ENCODE measurements around the gene SAA4.
"Not testable (repeated sequence)": the region's sequence is repeated elsewhere in the genome, so short reads cannot be mapped to it uniquely, and the experiment has no call there.

Gene SAA4

DNA sequence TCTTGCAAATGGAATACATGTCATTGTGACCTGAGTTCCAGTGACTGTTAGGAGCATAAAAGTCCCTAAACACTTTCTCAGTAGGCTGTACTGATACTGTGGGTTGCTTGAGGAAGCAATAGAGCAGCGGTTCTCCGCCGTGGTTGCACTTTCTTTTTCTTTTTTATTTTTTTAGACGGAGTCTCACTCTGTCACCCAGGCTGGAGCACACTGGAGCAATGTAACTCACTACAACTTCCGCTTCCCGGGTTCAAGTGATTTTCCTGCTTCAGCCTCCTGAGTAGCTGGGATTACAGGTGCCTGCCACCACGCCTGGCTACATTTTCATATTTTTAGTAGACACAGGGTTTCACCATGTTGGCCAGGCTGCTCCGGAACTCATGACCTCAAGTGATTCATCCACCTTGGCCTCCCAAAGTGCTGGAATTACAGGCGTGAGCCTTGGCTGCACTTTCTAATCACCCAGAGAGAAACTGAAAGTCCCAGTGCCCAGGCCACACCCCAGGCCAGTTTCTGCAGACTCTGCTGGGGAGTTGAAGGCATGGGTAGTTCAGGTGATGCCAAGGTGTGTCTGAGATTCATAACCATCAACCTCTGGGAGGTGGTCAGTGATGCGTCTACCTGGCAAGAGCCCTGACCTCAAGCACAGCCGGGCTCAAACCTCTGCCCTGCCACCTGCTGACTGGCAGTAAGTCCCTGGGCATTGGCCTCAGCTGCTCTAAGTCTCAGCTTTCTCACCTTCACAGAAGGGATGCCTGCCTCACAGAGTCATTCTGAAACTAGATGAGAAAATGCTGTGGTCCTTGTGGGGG lies 10.0 kb upstream of the SAA4 start:
- DNase-seq (ENCODE audit: low spot score), result not testable (repeated sequence)

DNA sequence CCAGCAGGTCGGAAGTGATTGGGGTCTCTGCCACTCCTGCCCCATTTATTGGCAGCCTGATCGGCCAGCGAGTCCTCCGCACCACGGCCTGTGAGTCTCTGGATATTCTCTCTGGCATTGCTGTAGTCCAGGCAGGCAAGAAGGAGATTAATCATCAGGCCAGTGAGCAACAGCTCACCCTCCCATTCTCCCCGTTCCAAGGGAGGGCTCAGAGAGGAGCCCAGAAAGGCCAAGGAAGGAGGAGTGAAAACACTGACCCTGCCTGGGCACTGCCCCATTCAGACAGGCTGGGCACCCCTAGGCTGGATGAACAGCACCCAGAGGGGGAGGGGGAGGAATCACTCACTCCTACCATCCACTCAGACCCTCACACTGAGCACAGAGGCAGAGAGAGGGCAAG lies 8.8 kb upstream of the SAA4 start:
- DNase-seq (ENCODE audit: low spot score), result no peak

- DNase-seq (ENCODE audit: low spot score), result peak; percentile 77
These were observed 7.3 kb upstream of the SAA4 start for GRCh38 chr11:18243783-18244362.

- no peak for DNase-seq (ENCODE audit: low spot score)
These were observed 3.1 kb upstream of the SAA4 start for GRCh38 chr11:18239655-18240054.

DNA sequence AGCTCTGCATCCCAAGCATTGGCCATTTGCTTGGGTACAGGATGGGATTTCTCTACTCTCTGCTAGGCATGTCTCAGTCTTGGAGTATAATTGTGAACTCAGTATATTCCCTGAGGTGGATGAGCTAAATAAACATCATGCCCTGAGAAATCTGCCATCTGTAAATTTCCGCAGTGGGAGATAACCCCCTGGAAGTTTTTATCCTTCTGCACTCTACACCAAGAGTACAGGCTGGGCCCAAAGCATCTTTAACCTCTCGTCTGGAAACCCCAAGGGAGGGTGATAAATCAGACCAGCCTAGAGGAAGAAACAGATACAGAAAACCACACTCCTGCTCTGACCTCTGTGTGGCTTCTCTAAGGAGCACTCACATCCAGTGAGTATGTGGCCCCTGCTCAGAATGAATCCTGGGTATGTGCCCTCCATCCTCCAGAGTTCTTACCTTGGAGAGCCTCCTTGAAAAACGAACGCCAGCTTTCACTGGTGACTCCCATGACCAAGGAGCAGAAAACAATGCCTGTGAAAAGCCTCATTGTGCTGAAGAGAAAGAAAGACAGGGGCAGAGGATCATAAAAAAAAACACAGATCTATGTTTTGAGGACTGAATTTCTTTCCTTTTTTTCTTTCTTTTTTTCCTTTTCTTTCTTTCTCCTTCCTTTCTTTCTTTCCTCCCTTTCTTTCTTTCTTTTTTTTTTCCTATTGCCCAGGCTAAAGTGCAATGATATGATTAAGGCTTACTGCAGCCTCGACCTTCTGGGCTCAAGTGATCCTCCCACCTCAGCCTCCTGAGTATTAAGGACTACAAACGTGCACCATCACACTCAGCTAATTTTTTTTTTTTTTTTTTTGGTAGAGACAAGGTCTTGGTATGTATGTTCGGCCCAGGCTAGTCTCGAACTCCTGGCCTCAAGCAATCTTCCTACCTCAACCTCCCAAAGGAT lies 938 bp downstream of the SAA4 start:
- DNase-seq (ENCODE audit: low spot score), result no peak

DNA sequence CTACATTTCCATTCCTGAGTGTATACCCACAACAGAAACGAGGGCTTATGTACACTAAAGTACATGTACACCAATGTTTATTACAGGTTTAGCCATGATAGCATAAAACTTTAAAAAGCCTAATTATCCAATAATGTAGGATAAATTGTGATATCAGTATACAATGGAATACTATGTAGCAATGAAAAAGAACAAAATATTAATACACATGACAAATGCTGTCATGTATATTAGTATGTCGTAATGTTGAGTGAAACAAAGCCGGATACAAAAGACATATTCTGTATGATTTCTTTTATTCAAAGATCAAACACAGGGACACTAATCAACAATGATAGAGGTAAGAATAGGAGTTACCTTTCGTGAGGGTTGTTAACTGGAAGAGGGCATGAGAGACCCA lies 2.7 kb downstream of the SAA4 start:
- DNase-seq (ENCODE audit: low spot score), result no peak

DNA sequence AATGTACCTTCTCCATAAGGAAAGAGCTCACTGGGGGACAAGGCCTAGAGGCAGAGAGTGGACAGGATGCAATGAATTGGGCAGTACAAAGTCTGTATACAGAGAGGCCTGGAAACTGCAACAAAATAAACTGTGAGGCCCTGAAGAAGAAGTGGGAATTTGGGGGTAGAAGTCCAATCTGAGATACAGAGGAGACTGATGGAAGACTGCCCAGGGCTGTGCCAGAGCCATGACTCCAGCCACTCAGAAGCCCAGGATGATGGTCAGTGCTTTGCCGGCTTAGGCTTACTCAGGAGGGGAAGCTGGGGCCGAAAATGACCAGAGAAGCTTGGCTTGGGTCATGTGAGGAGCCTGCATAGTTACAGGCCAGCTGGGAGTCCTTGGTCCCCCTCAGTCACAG lies 5.7 kb downstream of the SAA4 start:
- no peak for DNase-seq (ENCODE audit: low spot score)

- DNase-seq (ENCODE audit: low spot score), result no peak
These were observed 7.1 kb downstream of the SAA4 start for GRCh38 chr11:18229501-18229900.

DNA sequence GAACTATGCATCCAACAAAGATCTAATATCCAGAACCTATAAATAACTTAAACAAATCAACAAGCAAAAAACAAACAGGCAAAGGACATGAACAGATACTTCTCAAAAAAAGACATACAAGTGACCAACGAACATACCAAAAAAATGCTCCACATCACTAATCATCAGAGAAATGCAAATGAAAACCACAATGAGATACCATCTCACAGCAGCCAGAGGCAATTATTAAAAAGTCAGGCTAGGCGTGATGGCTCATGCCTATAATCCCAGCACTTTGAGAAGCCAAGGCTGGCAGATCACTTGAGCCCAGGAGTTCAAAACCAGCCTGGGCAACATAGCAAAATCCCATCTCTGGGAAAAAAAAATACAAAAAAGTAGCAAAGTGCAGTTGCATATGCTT lies 10.7 kb downstream of the SAA4 start:
- DNase-seq (ENCODE audit: low spot score), result no peak

DNA sequence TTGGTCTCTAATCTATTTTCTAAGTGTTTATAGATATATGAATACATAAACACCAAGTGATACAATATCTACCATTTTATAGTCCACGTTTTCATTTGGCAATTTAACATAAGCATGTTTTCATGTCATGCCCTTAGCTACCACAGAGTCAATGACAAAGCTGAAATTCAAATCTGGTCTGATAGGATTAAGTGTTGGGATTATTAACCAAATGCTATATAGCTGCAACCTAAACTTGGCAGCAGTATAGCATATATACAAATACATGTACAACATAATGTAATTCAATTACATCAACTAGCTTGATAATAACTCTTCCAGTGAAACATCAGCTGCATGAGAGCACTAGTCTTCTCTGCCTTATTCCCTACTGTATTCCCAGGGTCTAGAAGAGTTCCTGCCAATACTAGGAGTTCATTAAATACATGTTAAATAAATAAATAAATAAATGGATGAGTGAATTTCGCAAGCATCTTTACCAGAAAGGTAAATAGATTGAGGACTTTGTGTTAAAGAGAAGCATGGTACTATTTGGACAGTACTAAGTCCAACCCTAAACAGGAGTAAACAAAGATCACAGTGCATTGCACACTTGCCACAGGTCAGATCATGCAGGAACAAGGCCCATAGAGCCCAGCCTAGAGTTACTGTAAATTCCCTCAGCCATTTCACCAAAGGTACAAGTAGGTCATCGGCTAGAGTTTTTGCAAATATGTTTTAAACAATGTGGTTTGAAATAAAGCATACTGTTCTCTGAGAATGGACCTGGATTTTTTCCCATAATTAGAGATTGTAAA lies 12.8 kb downstream of the SAA4 start:
- DNase-seq (ENCODE audit: low spot score), result no peak

- no peak for DNase-seq (ENCODE audit: low spot score)
These were observed 13.7 kb downstream of the SAA4 start for GRCh38 chr11:18222814-18223421.

DNA sequence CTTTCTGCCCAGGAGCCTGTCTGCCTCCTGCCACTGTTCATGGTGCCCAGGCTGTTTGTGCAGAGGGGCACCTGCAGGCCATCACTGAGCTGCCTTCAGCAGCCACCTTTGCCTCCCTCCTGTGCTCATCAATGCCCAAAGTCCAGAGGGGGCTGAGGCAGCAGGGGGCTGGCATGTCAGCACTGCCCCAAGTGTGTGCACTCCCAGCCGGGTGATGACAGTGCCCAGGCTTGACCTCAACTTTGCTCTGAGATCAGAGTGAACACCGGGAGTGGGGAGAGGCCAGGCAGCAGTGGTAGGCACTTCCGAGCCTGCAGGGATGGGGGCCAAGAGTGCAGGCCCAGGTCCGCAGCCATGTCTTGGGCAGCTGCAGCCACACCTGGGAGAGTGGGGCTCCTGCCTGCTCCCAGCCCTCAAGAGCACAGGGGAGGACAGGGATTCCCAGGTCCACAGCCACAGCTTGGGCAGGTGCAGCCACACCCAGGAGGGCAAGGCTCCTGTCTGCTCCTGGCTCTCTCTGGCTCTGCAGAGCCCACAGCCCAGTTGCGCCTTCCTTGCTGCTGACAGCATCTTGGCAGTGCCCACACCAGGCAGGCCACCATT lies 15.2 kb downstream of the SAA4 start:
- DNase-seq (ENCODE audit: low spot score), result no peak

GRCh38 chr11:18209058-18209457 lies 27.5 kb downstream of the SAA4 start:
- DNase-seq (ENCODE audit: low spot score), result no peak

GRCh38 chr11:18204771-18205170 lies 31.8 kb downstream of the SAA4 start:
- DNase-seq (ENCODE audit: low spot score), result no peak

- no peak for DNase-seq (ENCODE audit: low spot score)
These were observed 32.4 kb downstream of the SAA4 start for GRCh38 chr11:18204220-18204619.

DNA sequence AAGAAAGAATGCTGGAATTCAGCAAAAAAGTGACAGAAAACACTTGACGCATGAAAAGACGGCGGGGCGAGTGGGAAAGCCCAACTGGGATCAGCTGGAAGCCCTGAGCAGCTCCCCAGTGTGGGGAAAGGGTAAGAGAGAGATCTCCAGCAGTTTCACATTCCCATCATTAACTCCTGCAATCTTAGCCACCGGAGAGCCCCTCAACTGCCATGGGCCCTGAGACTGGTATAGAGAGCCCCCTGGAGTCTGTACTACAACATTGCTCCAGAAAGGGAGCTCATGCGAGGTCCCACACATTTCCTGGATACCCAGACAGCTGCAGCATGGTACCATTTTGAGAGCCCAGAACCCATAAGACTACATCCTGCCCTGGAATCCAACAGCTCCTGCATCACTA lies 32.9 kb downstream of the SAA4 start:
- peak; percentile 36 for DNase-seq (ENCODE audit: low spot score)

DNA sequence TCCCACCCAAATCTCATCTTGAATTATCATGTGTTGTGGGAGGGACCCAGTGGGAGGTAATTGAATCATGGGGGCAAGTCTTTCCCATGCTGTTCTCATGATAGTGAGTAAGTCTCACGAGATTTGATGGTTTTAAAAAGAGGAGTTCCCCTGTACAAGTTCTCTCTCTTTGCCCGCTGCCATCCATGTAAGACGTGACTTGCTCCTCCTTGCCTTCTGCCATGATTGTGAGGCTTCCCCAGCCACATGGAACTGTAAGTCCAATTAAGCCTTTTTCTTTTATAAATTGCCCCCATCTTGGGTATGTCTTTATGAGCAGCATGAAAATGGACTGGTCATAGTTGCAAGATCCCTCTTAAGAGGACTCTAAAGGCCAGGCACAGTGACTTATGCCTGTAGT lies 38.9 kb downstream of the SAA4 start:
- DNase-seq (ENCODE audit: low spot score), result not testable (repeated sequence)

- no peak for DNase-seq (ENCODE audit: low spot score)
These were observed 40.1 kb downstream of the SAA4 start for GRCh38 chr11:18196532-18196931.

GRCh38 chr11:18193010-18193409 lies 43.6 kb downstream of the SAA4 start:
- DNase-seq (ENCODE audit: low spot score), result no peak

- DNase-seq (ENCODE audit: low spot score), result no peak
These were observed 45.2 kb downstream of the SAA4 start for GRCh38 chr11:18191376-18191775.
